G401 (cell line): Measurements from ENCODE around the gene SLC35E2B. TPM values are rescaled to one million over a fixed set of nuclear protein-coding genes. Genes with fewer than 3 reads are reported as not detected.
"Not testable (repeated sequence)": the region's sequence is repeated elsewhere in the genome, so short reads cannot be mapped to it uniquely, and the experiment has no call there.

Source experiments
- DNase-seq: peaks from one replicate; pipeline ENCODE4 v3.0.0-alpha.2; 2015; ENCODE audit warnings: low spot score
- in situ Hi-C: cut with HindIII; loops from 2 replicates; pipeline ENCODE4 v1.10.0; 2016; ENCODE audit warnings: low sequenced_read_pairs, mixed read lengths
- total RNA-seq: library from RNA; depleted of rRNA; stranded (reverse); fragments of >200 nt; shearing (Covaris generic); gene quantifications from 2 replicates; pipeline ENCODE4 v1.2.3, GENCODE V29; 2014

The SLC35E2B gene
- total RNA-seq, 1 experiment from 2014 or later = 25.2 TPM

- in situ Hi-C loops, DNase-seq: not testable (repeated sequence)
Measured at GRCh38 chr1:1705623-1706022, 13.0 kb upstream of the SLC35E2B start.

DNA sequence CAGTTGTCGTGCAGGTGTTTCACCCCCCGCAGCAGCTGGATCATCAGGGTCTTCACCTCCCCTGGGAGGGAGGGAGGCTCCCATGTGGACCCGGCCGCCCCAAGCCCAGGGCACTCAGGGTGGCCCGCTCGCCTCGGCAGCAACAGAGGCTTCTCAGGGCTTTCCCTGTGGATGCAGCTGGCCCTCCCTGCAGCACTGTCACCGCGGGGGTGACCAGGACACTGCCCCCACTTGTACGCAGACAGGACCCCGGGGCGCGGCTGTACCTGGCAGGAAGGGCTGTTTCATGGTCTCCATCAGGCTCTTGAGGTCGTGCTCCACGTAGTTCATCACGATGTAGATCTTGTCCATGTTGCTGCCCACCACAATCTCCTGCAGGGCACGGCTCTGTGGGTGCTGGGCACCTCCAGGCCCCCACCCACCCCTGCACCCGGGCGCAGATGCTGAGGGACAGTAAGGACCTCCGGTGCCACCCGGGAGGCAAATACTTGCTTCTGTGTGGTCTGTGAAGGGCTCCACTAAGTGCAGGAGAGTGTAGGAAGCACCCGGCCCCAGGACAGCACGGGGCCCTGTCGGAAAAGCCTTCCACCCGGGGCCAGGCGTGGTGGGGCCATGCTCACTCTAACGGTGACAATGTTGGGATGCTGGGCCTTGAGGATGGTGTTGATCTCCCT lies 11.8 kb upstream of the SLC35E2B start:
- in situ Hi-C loops, DNase-seq: not testable (repeated sequence)

DNA sequence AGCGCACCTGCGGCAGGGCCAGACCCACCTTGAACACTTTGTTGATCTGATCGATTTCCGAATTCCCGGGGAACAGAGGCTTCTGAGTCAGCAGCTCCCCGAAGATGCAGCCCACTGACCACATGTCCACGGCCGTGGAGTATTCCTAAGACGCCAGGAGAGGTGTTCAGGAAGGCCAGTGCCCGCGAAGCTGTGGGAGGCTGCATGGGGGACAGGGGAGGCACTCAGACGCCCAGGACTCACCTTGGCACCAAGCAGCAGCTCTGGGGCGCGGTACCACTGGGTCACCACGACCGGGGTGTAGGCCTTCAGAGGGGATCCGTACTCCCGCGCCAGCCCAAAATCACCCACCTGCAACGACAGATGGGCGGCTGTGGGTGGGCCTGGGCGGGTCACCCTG lies 11.2 kb upstream of the SLC35E2B start:
- no peak for DNase-seq
- in situ Hi-C loops = no loop called here

DNA sequence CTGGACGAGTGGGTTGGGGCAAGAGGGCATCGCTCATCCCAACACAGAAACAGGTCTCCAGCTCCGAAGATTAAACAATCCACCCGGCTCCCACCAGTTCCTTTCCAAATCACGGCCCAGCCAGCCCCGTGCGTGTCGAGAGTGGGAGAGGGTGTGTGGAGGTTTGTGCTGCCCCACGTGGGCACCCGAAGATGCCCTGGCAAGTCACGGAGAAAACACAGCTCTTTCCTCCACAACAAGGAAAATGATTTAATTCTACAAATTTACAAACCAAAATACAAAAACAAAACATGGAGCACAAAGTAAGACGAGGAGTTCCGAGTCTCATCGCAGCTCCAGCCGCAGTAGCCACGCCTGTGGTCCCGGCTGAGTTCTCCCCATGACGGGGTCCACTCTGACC lies 9.9 kb upstream of the SLC35E2B start:
- in situ Hi-C loops, DNase-seq: not testable (repeated sequence)

GRCh38 chr1:1700557-1700956 lies 8.0 kb upstream of the SLC35E2B start:
- in situ Hi-C loops, DNase-seq: not testable (repeated sequence)

DNA sequence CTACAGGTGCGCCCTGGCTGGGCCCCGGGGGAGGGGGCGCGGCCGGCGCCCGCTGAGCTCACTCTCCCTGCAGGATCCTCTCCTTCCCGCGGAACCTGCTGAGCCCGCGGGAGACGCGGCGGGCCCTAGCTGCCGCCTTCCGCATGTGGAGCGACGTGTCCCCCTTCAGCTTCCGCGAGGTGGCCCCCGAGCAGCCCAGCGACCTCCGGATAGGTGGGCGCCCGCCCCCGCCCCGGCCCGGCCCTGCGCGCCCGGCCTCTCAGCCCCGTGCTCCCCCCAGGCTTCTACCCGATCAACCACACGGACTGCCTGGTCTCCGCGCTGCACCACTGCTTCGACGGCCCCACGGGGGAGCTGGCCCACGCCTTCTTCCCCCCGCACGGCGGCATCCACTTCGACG lies 7.5 kb upstream of the SLC35E2B start:
- DNase-seq, in situ Hi-C loops: not testable (repeated sequence)

DNA sequence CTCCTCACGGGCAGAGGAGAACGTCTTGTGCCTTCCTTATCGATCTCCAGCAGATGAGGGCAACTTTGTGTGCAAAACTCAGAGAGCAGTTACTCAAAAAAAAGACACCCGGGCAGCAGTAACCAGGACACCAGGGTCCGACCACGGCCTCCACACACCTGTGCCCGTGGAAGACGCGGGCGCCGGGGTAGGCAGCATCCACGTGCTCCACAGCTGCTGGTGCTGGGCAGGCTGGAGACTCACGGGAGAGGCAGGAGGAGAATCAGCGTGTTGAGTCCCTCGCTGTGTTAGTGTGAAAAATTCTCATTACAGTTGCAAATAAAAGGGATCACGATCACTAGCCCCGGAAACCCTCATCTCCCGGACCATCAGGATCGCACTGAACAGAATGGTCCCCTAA lies 6.5 kb upstream of the SLC35E2B start:
- DNase-seq, in situ Hi-C loops: not testable (repeated sequence)

DNA sequence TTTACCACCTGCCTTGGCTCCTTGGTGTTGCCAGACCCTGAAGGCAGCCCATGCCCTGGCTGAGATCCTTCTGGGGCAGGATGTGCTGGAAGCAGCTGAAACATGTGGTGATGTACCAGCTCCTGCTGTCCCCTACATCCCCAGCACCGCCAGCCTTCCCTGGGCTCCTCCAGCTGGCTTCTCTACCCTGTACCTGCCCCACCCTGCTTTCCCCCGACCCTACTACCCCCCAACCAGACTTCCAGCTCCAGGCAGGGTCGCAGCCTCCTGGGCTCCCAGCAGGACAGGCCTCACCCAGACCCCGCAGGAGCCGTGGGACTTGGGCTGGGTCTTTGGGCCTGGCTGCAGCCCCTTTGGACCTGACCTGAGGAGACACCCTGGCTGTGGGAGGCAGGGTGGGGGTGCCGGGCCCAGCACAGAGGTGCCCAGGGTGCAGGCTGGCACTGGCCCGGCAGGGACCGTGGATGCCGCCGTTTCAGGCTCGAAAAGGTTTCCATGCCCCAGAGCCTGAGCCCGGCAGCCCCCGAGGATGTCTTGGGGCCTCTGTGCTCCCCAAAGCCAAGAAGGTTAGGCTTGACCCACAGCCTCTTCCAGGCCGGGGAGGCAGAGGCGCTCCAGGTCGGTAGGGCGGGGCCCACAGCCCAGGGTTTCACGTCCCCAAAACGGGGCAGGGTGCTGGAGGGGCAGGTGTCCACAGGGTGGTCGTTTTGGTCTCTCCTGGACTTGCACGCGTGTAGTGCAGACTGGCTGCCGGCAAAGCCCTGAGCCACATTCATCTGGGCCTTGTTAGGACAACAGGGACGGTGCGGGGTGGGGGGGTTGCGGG lies 5.0 kb upstream of the SLC35E2B start:
- DNase-seq, in situ Hi-C loops: not testable (repeated sequence)

DNA sequence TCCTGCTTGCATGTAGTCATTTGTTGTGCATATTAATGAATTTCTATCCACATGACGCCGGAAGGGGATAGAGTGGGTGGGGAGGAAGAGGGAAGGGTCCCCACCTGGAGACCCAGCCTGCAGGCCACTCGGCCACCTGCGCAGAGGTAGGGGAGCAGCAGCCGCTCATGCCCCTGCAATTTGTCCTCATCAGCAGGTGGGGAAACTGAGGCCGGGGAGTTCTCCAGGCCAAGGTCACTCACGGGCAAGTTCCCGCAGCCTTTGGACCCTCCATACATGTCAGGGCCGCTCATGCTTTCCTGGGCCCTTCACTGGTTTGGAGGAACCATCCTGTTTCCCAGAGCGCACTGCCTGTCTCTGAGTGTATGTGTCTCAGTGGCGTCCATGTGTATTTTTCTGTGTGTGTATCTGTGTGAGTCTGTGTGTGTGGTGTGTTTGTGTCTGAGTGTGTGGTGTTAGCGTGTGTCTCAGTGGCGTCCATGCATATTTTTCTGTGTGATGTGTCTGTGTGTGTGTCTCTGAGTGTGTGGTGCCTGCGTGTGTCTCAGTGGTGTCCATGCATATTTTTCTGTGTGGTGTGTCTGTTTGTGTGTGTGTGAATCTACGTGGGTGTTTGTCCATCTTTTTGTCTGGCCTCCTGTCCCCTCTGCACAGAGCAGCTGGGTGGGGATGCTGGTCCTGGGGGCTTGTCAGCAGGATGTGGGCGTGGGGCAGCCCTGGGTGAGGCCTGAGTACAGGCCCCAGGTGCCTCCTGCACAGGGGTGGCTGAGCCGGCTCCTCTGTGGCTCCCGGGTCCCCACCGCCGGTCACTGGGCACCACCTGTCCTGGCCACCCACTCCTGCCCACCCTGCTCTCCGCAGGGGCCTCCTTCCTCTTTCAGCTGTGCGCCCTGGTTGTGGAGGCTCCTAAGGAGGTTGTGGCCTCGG lies 4.1 kb upstream of the SLC35E2B start:
- in situ Hi-C loops, DNase-seq: not testable (repeated sequence)

DNA sequence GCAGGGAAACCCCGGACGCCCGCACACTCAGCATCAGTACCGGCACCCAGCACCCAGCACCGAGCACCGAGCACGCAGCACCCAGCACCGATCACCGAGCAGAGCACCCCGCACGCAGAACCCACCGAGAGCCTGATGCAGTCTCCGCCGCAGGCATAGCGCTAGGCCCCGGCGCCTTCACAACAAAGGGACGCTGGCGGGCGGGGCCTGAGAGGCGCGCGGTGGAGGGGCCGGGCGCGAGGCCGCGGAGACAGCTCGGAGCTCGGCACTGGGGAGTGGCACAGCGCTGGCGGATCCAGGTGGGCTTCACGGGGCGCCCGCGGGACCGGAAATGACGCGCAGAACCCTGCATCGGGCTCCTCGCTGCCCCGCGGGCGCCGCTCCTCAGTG lies 276 bp downstream of the SLC35E2B start:
- DNase-seq = peak; percentile 74
- in situ Hi-C loops = not testable (repeated sequence)

GRCh38 chr1:1691443-1691842 lies 1.2 kb downstream of the SLC35E2B start:
- DNase-seq, in situ Hi-C loops: not testable (repeated sequence)

DNA sequence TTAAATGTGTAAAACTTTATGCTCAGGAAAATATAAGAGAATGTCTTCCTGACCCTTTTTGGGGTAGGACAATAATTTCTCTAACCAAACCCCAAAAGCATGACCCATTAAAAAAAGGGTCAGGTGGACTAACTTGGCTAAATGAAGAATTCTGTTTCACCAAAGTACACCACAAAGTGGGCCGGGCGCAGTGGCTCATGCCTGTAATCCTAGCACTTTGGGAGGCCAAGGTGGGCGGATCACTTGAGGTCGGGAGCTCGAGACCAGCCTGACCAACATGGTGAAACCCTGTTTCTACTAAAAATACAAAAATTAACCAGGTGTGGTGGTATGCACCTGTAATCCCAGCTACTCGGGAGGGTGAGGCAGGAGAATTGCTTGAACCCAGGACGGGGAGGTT lies 3.1 kb downstream of the SLC35E2B start:
- in situ Hi-C loops, DNase-seq: not testable (repeated sequence)

DNA sequence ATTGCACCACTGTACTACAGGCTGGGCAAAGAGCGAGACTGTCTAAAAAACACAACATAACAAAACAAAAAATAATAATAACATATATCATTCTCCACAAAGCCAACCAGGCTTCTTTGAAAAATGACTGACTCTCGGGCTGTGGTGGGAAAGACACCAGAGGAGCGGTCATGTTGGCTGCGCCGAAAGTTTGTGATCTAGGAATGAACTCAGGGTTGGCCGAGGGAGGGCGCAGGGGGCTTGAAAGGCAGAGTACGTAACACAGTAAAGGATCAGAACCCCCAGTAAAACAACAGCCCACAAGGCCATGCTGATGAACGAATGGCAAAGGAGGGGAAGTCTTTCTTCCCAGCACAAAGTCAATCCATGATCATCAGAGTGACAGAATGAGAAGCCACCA lies 4.7 kb downstream of the SLC35E2B start:
- in situ Hi-C loops = no loop called here

GRCh38 chr1:1684031-1684681 lies 8.4 kb downstream of the SLC35E2B start:
- in situ Hi-C loops = no loop called here
- DNase-seq = no peak

More for the DNA sequence above, 4.7 kb downstream of the SLC35E2B start:
- no peak for DNase-seq

DNA sequence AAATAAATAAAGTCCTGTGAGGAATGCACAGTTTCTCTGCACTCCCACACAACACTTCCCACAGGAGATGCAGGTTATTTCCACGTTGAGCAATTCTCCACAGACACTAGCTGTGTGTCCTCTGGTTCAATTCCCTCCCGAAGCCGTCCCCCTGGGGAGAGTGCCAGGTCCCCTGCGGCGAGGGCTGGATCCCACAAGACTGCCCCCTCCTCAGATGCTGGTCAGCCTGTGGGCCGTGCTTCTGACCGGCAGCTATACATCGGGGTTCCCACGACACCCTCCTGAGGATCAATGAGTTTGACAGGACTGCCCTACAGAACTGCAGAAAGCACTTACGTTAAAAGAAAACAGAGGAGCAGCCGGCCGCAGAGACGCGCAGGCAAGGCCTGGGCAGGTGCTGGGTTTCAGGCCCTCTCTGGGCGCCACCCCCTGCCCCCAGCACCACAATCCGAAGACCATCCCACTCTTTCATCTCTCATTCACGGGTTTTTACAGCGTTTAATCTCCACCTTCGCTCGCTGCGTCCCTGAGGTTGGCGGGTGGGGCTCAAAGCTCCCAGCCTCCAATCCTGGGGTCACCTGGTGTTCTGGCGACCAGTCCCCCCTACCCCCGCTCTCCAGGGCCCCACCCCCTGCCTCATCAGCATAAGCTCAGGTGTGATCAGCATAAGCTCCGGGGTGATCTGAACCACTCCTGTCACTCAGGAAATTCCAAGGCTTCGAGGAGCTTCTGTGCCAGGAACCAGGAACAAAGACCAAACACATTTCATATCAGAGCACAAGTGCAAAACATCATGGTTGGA lies 9.3 kb downstream of the SLC35E2B start:
- no peak for DNase-seq
- in situ Hi-C loops = no loop called here

GRCh38 chr1:1680912-1681273 lies 11.7 kb downstream of the SLC35E2B start:
- in situ Hi-C loops = no loop called here
- DNase-seq = no peak

- in situ Hi-C loops = no loop called here
- DNase-seq = no peak
Measured at GRCh38 chr1:1680031-1680911, 12.3 kb downstream of the SLC35E2B start.
